HG03108 (cell line): Measurements from ENCODE around the gene TADA3.
A peak's percentile ranks its signal among the peaks of the same experiment; 100 is the strongest.

Experiments
- ATAC-seq: cut with Tn5 transposase; IDR thresholded peaks from one replicate; pipeline ENCODE4 v1.9.1; 2021; ENCODE audit warnings: moderate library complexity; ENCODE audit not compliant: unreplicated experiment

Gene TADA3

GRCh38 chr3:9792405-9793160 lies at the start of gene TADA3, which contains the start of gene ARPC4:
Gene TADA3 (minus strand): TSS chr3:9792473. CDS start chr3:9791466, 1,007 bp downstream.
Gene ARPC4 (plus strand): TSS chr3:9793082. CDS start chr3:9793122, 40 bp downstream.
- ATAC-seq = peak; percentile 79

GRCh38 chr3:9841015-9841414 lies 48.7 kb upstream of the TADA3 start:
- ATAC-seq = no peak

- ATAC-seq = no peak
Observed at GRCh38 chr3:9838856-9839255, 46.6 kb upstream of the TADA3 start.

- no peak for ATAC-seq
Observed at GRCh38 chr3:9837701-9838582, 45.7 kb upstream of the TADA3 start.

GRCh38 chr3:9834520-9835380 lies 42.5 kb upstream of the TADA3 start:
- ATAC-seq = no peak

- ATAC-seq = no peak
Observed at GRCh38 chr3:9833078-9833477, 40.8 kb upstream of the TADA3 start.

GRCh38 chr3:9831253-9831652 lies 39.0 kb upstream of the TADA3 start:
- no peak for ATAC-seq

GRCh38 chr3:9828801-9829755 lies 36.8 kb upstream of the TADA3 start:
- ATAC-seq = no peak

GRCh38 chr3:9826815-9827573 lies 34.7 kb upstream of the TADA3 start:
- no peak for ATAC-seq

- no peak for ATAC-seq
Observed at GRCh38 chr3:9825451-9826040, 33.3 kb upstream of the TADA3 start.

- no peak for ATAC-seq
Observed at GRCh38 chr3:9820946-9821345, 28.7 kb upstream of the TADA3 start.

- ATAC-seq = no peak
Observed at GRCh38 chr3:9820543-9820942, 28.3 kb upstream of the TADA3 start.

GRCh38 chr3:9818666-9819335 lies 26.5 kb upstream of the TADA3 start:
- ATAC-seq = no peak

- ATAC-seq = no peak
Observed at GRCh38 chr3:9817436-9817835, 25.2 kb upstream of the TADA3 start.

- ATAC-seq = no peak
Observed at GRCh38 chr3:9815986-9816385, 23.7 kb upstream of the TADA3 start.

GRCh38 chr3:9812870-9813483 lies 20.7 kb upstream of the TADA3 start:
- no peak for ATAC-seq

- ATAC-seq = no peak
Observed at GRCh38 chr3:9810846-9811245, 18.6 kb upstream of the TADA3 start.

- ATAC-seq = no peak
Observed at GRCh38 chr3:9810433-9810770, 18.1 kb upstream of the TADA3 start.
